Measurements from ENCODE around the gene GRM2.

The GRM2 gene

GRCh38 chr3:51706021-51706485 is 815 bp upstream of the GRM2 start:
- DNase-seq = no peak

GRCh38 chr3:51708216-51708845 is 1.5 kb downstream of the GRM2 start:
- no peak for DNase-seq

GRCh38 chr3:51709004-51709420 is 2.1 kb downstream of the GRM2 start:
- no peak for DNase-seq

GRCh38 chr3:51709675-51710074 is 2.8 kb downstream of the GRM2 start:
- no peak for DNase-seq

- no peak for DNase-seq
These were observed 3.9 kb downstream of the GRM2 start for GRCh38 chr3:51710631-51711351.

GRCh38 chr3:51711352-51712037 is 4.6 kb downstream of the GRM2 start:
- DNase-seq = no peak

- DNase-seq = no peak
These were observed 5.2 kb downstream of the GRM2 start for GRCh38 chr3:51712038-51712420.

GRCh38 chr3:51712511-51712931 is 5.7 kb downstream of the GRM2 start:
- no peak for DNase-seq

- DNase-seq = no peak
These were observed 6.1 kb downstream of the GRM2 start for GRCh38 chr3:51712963-51713362.

GRCh38 chr3:51715231-51715976 is 8.5 kb downstream of the GRM2 start:
- no peak for DNase-seq

- no peak for DNase-seq
These were observed 9.1 kb downstream of the GRM2 start for GRCh38 chr3:51715977-51716294.

GRCh38 chr3:51716805-51717204 is 9.9 kb downstream of the GRM2 start:
- no peak for DNase-seq

GRCh38 chr3:51717446-51717845 is 10.6 kb downstream of the GRM2 start:
- no peak for DNase-seq

- DNase-seq = no peak
These were observed 11.1 kb downstream of the GRM2 start for GRCh38 chr3:51717947-51718346.

- DNase-seq = no peak
These were observed 11.9 kb downstream of the GRM2 start for GRCh38 chr3:51718547-51719409.

GRCh38 chr3:51719410-51720025 is 12.7 kb downstream of the GRM2 start:
- no peak for DNase-seq

GRCh38 chr3:51720292-51721061 is 13.6 kb downstream of the GRM2 start:
- DNase-seq = no peak

- no peak for DNase-seq
These were observed 14.3 kb downstream of the GRM2 start for GRCh38 chr3:51721062-51721745.

GRCh38 chr3:51722362-51722761 is 15.5 kb downstream of the GRM2 start:
- DNase-seq = no peak

- no peak for DNase-seq
These were observed 20.6 kb downstream of the GRM2 start for GRCh38 chr3:51727500-51727899.
